HepG2 (cell line): Measurements from ENCODE around the gene ARL5B. TPM values are rescaled to one million over a fixed set of nuclear protein-coding genes. Genes with fewer than 3 reads are reported as not detected.
A peak's percentile ranks its signal among the peaks of the same experiment; 100 is the strongest.

Experiments
- BRCA1 ChIP-seq: sonication (generic); formaldehyde crosslinking; IDR thresholded peaks from 2 replicates; pipeline ENCODE4 v1.4.0; 2020; ENCODE audit warnings: missing genetic modification reagents
- CBFB ChIP-seq: sonication (generic); formaldehyde crosslinking; IDR thresholded peaks from 2 replicates; pipeline ENCODE4 v1.4.0; 2020; ENCODE audit warnings: missing genetic modification reagents
- CHD4 ChIP-seq: fragments of 200-600 bp; sonication (generic); IDR thresholded peaks from 2 replicates; pipeline ENCODE4 v1.7.0; 2017; ENCODE audit warnings: mild to moderate bottlenecking, low read length, borderline replicate concordance
- ETS1 ChIP-seq: sonication (generic); formaldehyde crosslinking; IDR thresholded peaks from 2 replicates; pipeline ENCODE4 v1.4.0; 2020; ENCODE audit warnings: missing genetic modification reagents
- IRF2 ChIP-seq: IDR thresholded peaks from 2 replicates; pipeline ENCODE4 v1.6.1; 2018; ENCODE audit warnings: missing genetic modification reagents, missing compliant biosample characterization
- JARID2 ChIP-seq: sonication (generic); formaldehyde crosslinking; IDR thresholded peaks from 2 replicates; pipeline ENCODE4 v1.8.1; 2023; ENCODE audit warnings: missing genetic modification reagents, inconsistent platforms; ENCODE audit not compliant: insufficient replicate concordance
- MAFK ChIP-seq, 2 experiments: IDR thresholded peaks in 1 of 2; conservative IDR thresholded peaks in 1 of 2; 2 replicates each; pipeline ENCODE4 v1.6.1; 2011; ENCODE audit warnings: improper control_type of control experiment in 2 of 2, low read length in 2 of 2
- NCOR1 ChIP-seq: fragments of 200-600 bp; sonication (generic); IDR thresholded peaks from 2 replicates; pipeline ENCODE4 v1.7.0; 2017; ENCODE audit warnings: antibody characterized with exemption, low read length, borderline replicate concordance
- PRDM10 ChIP-seq: sonication (generic); formaldehyde crosslinking; IDR thresholded peaks from 2 replicates; pipeline ENCODE4 v1.4.0; 2020; ENCODE audit warnings: low read depth, missing genetic modification reagents
- SNRNP70 ChIP-seq: fragments of 200-400 bp; formaldehyde crosslinking; IDR thresholded peaks from 2 replicates; pipeline ENCODE4 v1.6.1; 2017; ENCODE audit warnings: mild to moderate bottlenecking, low read depth, low read length, moderate library complexity
- THAP8 ChIP-seq: sonication (generic); formaldehyde crosslinking; IDR thresholded peaks from 2 replicates; pipeline ENCODE4 v1.5.1; 2020; ENCODE audit warnings: missing genetic modification reagents, mild to moderate bottlenecking, borderline replicate concordance
- ZNF10 ChIP-seq: sonication (generic); formaldehyde crosslinking; IDR thresholded peaks from 2 replicates; pipeline ENCODE4 v1.4.0; 2020; ENCODE audit warnings: mild to moderate bottlenecking, low read depth, missing genetic modification reagents, borderline replicate concordance
- ZNF34 ChIP-seq: sonication (generic); formaldehyde crosslinking; IDR thresholded peaks from 2 replicates; pipeline ENCODE4 v1.4.0; 2020; ENCODE audit warnings: mild to moderate bottlenecking, missing genetic modification reagents, borderline replicate concordance
- ZNF772 ChIP-seq: sonication (generic); formaldehyde crosslinking; IDR thresholded peaks from 2 replicates; pipeline ENCODE4 v1.5.0; 2020; ENCODE audit warnings: mild to moderate bottlenecking, missing genetic modification reagents
- ZNF776 ChIP-seq: sonication (generic); formaldehyde crosslinking; IDR thresholded peaks from 2 replicates; pipeline ENCODE4 v1.4.0; 2020; ENCODE audit warnings: mild to moderate bottlenecking, missing genetic modification reagents
- ZNF850 ChIP-seq: sonication (generic); formaldehyde crosslinking; conservative IDR thresholded peaks from 2 replicates; pipeline ENCODE4 v1.9.0; 2021; ENCODE audit warnings: mild to moderate bottlenecking, missing genetic modification reagents
- ZNF878 ChIP-seq: sonication (generic); formaldehyde crosslinking; IDR thresholded peaks from 2 replicates; pipeline ENCODE4 v1.8.1; 2023; ENCODE audit warnings: mild to moderate bottlenecking, missing genetic modification reagents, moderate library complexity
- ZZZ3 ChIP-seq: sonication (generic); formaldehyde crosslinking; IDR thresholded peaks from 2 replicates; pipeline ENCODE4 v1.4.0; 2020; ENCODE audit warnings: missing genetic modification reagents, mild to moderate bottlenecking, borderline replicate concordance
- polyA plus RNA-seq, 8 experiments: library from polyadenylated mRNA; depleted of rRNA in 3 of 8; stranded (reverse) in 7 of 8; unstranded in 1 of 8; fragments of >200 nt; fragmentation: Illumina TruSeq in 4 of 8; extraction: Trizol in 4 of 8; gene quantifications; 2 replicates each; pipeline versions ENCODE4 v1.2.1 to v1.2.3, GENCODE V29; 2011 to 2016; ENCODE audit warnings: low read depth in 4 of 8, missing spikeins in 1 of 8, mixed read lengths in 1 of 8; ENCODE audit not compliant: insufficient read depth in 1 of 8
- total RNA-seq, 5 experiments: library from RNA; depleted of rRNA; stranded (reverse); fragments of >200 nt; fragmentation: Illumina TruSeq; extraction: Trizol; gene quantifications; 2 replicates each; pipeline ENCODE4 v1.2.3, GENCODE V29; 2016; ENCODE audit warnings: low read depth in 1 of 5
- TF ChIP-seq, protein P1 (sequence below): sonication (generic); formaldehyde crosslinking; IDR thresholded peaks from 2 replicates; pipeline ENCODE4 v1.4.0; 2020; ENCODE audit warnings: low read depth, mild to moderate bottlenecking, missing genetic modification reagents
- TF ChIP-seq, protein P2 (sequence below): sonication (generic); formaldehyde crosslinking; IDR thresholded peaks from 2 replicates; pipeline ENCODE4 v1.8.1; 2023; ENCODE audit warnings: missing genetic modification reagents, inconsistent platforms, borderline replicate concordance

The ARL5B gene
- total and polyA plus RNA-seq, 2 of the 13 experiments (the other 11 are each of a cell fraction or from before 2014, with no cell fraction given) = 26.6 to 32.7 TPM

- TF ChIP-seq MAFK (conservative IDR thresholded peaks at IDR 0.05 in 1 of 2, IDR thresholded peaks at IDR 0.05 in 1 of 2; ENCODE audit: low read length in 2 of 2) (no peak), ZNF34 (CRISPR knock-in tag) (no peak), ETS1 (CRISPR knock-in tag) (no peak), SNRNP70 (no peak), ZNF772 (CRISPR knock-in tag) (peak; percentile 69), ZNF850 (CRISPR knock-in tag) (0 out of 2 replicates have a peak, but pooled peaks have one; percentile 68), THAP8 (0 out of 2 replicates have a peak, but pooled peaks have one; percentile 37), ZNF878 (CRISPR knock-in tag) (peak; percentile 60; the same call in 1 of the 2 replicates), JARID2 (CRISPR knock-in tag) (no peak), CHD4 (no peak), ZNF776 (CRISPR knock-in tag) (no peak), IRF2 (CRISPR knock-in tag) (no peak; the same call in 1 of the 2 replicates), PRDM10 (CRISPR knock-in tag) (no peak; the same call in 1 of the 2 replicates), ZZZ3 (CRISPR knock-in tag) (no peak), BRCA1 (CRISPR knock-in tag) (no peak), NCOR1 (0 out of 2 replicates have a peak, but pooled peaks have one; percentile 19), CBFB (CRISPR knock-in tag) (no peak), ZNF10 (CRISPR knock-in tag) (no peak)
- TF ChIP-seq, protein P1, sequence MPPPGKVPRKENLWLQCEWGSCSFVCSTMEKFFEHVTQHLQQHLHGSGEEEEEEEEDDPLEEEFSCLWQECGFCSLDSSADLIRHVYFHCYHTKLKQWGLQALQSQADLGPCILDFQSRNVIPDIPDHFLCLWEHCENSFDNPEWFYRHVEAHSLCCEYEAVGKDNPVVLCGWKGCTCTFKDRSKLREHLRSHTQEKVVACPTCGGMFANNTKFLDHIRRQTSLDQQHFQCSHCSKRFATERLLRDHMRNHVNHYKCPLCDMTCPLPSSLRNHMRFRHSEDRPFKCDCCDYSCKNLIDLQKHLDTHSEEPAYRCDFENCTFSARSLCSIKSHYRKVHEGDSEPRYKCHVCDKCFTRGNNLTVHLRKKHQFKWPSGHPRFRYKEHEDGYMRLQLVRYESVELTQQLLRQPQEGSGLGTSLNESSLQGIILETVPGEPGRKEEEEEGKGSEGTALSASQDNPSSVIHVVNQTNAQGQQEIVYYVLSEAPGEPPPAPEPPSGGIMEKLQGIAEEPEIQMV (CRISPR knock-in tag) = peak; percentile 45; the same call in 1 of the 2 replicates
- TF ChIP-seq, protein P2, sequence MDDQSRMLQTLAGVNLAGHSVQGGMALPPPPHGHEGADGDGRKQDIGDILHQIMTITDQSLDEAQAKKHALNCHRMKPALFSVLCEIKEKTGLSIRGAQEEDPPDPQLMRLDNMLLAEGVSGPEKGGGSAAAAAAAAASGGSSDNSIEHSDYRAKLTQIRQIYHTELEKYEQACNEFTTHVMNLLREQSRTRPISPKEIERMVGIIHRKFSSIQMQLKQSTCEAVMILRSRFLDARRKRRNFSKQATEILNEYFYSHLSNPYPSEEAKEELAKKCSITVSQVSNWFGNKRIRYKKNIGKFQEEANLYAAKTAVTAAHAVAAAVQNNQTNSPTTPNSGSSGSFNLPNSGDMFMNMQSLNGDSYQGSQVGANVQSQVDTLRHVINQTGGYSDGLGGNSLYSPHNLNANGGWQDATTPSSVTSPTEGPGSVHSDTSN (CRISPR knock-in tag) = no peak
These were observed 7.8 kb upstream of the ARL5B start, which contains the start of gene NSUN6 (continued) for GRCh38 chr10:18651324-18652007.
